ENCODE data around the gene UBE2O.

Gene UBE2O

GRCh38 chr17:76451506-76451905, 1.4 kb downstream of the UBE2O start:
- H3K36me3 ChIP-seq (ENCODE audit: control insufficient read depth, insufficient read depth, low read length): no peaks in the 10 kb centered on the region
- no peak for DNase-seq
- peaks cover 19% of the 10 kb centered on the region for H3K4me1 ChIP-seq (ENCODE audit: control insufficient read depth, insufficient read depth, low read length, poor library complexity, severe bottlenecking)
- no peak overlapping the region for H3K27ac ChIP-seq (ENCODE audit: insufficient read depth, low read length, poor library complexity, severe bottlenecking)
- no peaks in the 10 kb centered on the region for H3K9me3 ChIP-seq (ENCODE audit: control insufficient read depth, low read length)
- H3K27me3 ChIP-seq (replicated peaks; ENCODE audit: control insufficient read depth, insufficient read depth, low read length, poor library complexity, severe bottlenecking): no peaks in the 10 kb centered on the region
- H3K4me3 ChIP-seq (ENCODE audit: insufficient read depth, low read depth, low read length, poor library complexity, severe bottlenecking): no peak overlapping the region

GRCh38 chr17:76449126-76449525, 3.8 kb downstream of the UBE2O start:
- Histone ChIP-seq H3K4me3 (ENCODE audit: insufficient read depth, low read depth, low read length, poor library complexity, severe bottlenecking) (no peak overlapping the region), H3K4me1 (ENCODE audit: control insufficient read depth, insufficient read depth, low read length, poor library complexity, severe bottlenecking) (peaks cover 19% of the 10 kb centered on the region), H3K27me3 (replicated peaks; ENCODE audit: control insufficient read depth, insufficient read depth, low read length, poor library complexity, severe bottlenecking) (no peaks in the 10 kb centered on the region), H3K36me3 (ENCODE audit: control insufficient read depth, insufficient read depth, low read length) (no peaks in the 10 kb centered on the region), H3K27ac (ENCODE audit: insufficient read depth, low read length, poor library complexity, severe bottlenecking) (no peak overlapping the region), H3K9me3 (ENCODE audit: control insufficient read depth, low read length) (no peaks in the 10 kb centered on the region)
- DNase-seq: no peak

DNA sequence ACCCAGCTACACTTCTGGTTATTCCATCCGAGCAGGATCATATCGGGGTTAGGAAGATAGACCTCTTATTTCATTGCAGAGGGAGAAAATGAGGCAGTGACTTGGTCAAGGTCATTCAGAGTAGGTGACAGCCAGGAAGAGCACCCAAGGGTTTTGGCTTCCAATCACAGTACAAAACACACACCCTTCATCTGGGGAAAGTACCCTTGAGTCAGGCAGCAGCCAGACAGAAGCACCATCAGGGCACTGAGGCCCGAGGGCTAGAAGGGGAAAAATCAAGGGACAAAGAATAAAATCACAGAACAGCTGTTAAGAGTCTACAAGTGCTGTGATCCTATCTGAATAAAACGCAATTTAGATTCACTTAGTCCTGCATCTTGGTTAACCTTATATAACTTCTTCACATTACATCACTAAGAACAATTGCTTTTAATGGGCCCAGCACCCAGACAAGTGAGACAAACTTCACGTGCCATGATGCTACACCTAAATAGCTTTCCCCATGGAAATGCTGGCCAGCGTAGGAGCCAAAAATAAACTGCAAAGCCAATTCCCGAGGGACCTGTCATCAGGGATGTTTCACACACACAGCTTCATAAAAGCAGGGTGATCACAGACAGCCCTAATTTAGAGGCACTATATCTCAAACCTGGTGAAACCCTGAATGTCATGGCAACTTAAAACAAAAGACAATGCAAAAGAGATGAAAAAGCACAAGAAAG, 4.9 kb downstream of the UBE2O start:
- peaks cover 19% of the 10 kb centered on the region for H3K4me1 ChIP-seq (ENCODE audit: control insufficient read depth, insufficient read depth, low read length, poor library complexity, severe bottlenecking)
- H3K4me3 ChIP-seq (ENCODE audit: insufficient read depth, low read depth, low read length, poor library complexity, severe bottlenecking): no peak overlapping the region
- no peak for DNase-seq
- H3K27ac ChIP-seq (ENCODE audit: insufficient read depth, low read length, poor library complexity, severe bottlenecking): no peak overlapping the region
- H3K27me3 ChIP-seq (replicated peaks; ENCODE audit: control insufficient read depth, insufficient read depth, low read length, poor library complexity, severe bottlenecking): no peaks in the 10 kb centered on the region
- no peaks in the 10 kb centered on the region for H3K36me3 ChIP-seq (ENCODE audit: control insufficient read depth, insufficient read depth, low read length)
- H3K9me3 ChIP-seq (ENCODE audit: control insufficient read depth, low read length): no peaks in the 10 kb centered on the region

DNA sequence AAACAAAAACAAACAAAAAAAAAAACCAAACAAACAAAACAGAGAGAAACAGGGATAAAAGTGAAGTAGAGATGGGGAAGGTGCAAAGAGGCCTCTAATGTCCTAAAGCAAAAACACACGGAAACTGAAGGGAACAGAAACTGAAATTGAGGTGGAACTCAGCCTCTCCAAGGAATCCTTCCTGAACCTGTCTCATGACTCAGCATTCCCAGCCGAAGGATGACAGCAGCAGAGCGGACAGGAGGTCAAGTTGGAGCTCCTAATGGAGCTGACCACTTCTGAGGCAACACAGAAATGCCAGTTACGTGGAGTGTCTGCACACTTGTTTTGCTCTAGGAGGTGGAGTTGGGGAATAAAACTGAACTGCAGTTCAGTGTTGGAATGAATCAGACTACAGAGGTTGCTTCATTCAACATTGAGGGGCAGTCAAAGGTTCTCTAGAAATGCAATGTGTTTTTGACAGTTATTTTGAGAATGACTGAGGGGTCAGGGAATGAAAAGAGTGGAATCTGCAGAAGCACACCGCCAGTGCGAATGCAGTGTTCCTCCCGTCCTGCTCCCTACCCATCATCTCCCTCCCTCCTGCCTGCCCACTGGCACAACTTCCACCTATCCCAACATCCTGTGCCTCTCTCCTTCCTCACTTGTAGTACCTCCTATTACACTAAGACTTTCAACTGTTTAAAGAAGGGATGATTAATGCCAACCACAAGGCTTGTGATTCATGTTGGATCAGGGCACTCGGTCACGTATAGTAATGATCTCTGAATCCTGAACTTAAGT, 6.3 kb downstream of the UBE2O start:
- Histone ChIP-seq H3K36me3 (ENCODE audit: control insufficient read depth, insufficient read depth, low read length) (no peaks in the 10 kb centered on the region), H3K27me3 (replicated peaks; ENCODE audit: control insufficient read depth, insufficient read depth, low read length, poor library complexity, severe bottlenecking) (no peaks in the 10 kb centered on the region), H3K9me3 (ENCODE audit: control insufficient read depth, low read length) (no peaks in the 10 kb centered on the region), H3K4me1 (ENCODE audit: control insufficient read depth, insufficient read depth, low read length, poor library complexity, severe bottlenecking) (peaks cover 9% of the 10 kb centered on the region), H3K27ac (ENCODE audit: insufficient read depth, low read length, poor library complexity, severe bottlenecking) (no peak overlapping the region), H3K4me3 (ENCODE audit: insufficient read depth, low read depth, low read length, poor library complexity, severe bottlenecking) (no peak overlapping the region)
- no peak for DNase-seq

DNA sequence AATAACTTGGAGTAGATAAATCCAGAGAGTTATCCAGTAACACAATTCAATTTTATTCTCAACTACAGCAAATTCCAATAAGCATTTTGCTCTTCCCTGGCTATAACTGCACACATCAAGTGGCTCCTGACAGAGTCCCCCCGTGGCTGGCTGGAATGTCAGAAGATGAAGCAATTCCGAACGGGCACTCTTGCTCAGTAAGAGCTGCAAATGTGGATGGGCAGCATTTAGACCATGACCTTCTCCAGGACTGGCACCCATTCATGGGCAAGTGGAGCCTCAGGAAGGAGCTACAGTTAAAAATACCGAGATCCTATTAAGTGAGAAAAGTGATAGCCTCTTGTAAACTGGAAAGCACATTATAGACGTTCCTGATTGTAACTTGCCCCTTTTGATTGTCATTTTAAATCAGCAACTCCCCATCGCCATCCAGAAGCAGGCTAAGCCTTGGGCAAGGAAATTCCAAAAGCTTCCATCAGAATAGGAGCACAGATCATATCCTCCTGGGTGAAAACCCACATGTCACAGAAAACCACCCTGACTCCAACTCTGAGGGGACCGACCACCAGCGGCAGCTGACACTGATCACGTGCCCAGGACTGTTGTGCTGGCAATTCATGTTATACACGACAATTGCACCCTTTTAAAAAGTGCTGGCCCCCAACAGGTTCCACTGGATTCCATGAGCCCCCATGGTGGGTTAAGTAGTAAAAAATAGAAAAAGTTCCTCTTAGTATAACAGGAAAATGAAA, 7.1 kb downstream of the UBE2O start:
- no peaks in the 10 kb centered on the region for H3K27me3 ChIP-seq (replicated peaks; ENCODE audit: control insufficient read depth, insufficient read depth, low read length, poor library complexity, severe bottlenecking)
- no peaks in the 10 kb centered on the region for H3K36me3 ChIP-seq (ENCODE audit: control insufficient read depth, insufficient read depth, low read length)
- no peak overlapping the region for H3K4me3 ChIP-seq (ENCODE audit: insufficient read depth, low read depth, low read length, poor library complexity, severe bottlenecking)
- H3K27ac ChIP-seq (ENCODE audit: insufficient read depth, low read length, poor library complexity, severe bottlenecking): no peak overlapping the region
- DNase-seq: no peak
- peaks cover 1% of the 10 kb centered on the region for H3K4me1 ChIP-seq (ENCODE audit: control insufficient read depth, insufficient read depth, low read length, poor library complexity, severe bottlenecking)
- H3K9me3 ChIP-seq (ENCODE audit: control insufficient read depth, low read length): no peaks in the 10 kb centered on the region

DNA sequence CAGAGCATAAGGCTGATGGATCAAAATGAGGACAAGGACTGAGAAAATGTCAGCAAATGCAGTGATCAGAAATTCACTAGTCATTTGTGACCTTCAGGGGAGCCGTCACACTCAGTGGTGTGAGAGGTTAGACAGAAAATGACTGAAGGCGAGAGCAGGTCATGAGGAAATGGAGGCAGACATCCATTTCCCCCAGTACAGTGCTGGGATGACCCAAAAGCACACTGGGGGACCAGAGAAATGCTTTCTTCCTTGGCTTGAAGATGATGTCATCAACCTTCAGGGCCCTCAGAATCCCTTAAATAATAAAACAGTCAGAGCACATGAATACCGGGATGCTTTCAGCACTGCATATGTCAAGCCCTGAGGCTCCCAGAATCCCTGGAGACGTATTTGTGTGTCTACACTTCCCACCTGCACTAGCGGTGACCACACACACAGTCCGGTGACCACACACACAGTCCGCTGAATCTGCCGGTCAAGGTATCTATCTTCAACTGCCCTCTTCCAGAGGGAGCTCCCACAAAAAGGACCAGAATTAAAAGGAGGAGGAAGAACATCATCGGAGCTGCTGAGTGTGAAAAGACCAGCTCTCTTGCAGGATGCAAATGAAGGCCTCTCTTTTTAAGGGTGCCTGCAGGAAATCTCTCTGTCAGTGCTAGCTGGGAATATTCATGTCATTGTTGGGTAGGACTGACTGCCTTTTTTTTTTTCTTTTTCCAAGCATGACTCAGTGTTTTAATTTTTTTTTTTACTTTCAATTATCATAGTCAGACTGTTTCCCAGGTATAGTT, 8.2 kb downstream of the UBE2O start:
- no peaks in the 10 kb centered on the region for H3K27me3 ChIP-seq (replicated peaks; ENCODE audit: control insufficient read depth, insufficient read depth, low read length, poor library complexity, severe bottlenecking)
- H3K36me3 ChIP-seq (ENCODE audit: control insufficient read depth, insufficient read depth, low read length): no peaks in the 10 kb centered on the region
- H3K27ac ChIP-seq (ENCODE audit: insufficient read depth, low read length, poor library complexity, severe bottlenecking): no peak overlapping the region
- no peak for DNase-seq
- H3K9me3 ChIP-seq (ENCODE audit: control insufficient read depth, low read length): no peaks in the 10 kb centered on the region
- no peaks in the 10 kb centered on the region for H3K4me1 ChIP-seq (ENCODE audit: control insufficient read depth, insufficient read depth, low read length, poor library complexity, severe bottlenecking)
- H3K4me3 ChIP-seq (ENCODE audit: insufficient read depth, low read depth, low read length, poor library complexity, severe bottlenecking): no peak overlapping the region

DNA sequence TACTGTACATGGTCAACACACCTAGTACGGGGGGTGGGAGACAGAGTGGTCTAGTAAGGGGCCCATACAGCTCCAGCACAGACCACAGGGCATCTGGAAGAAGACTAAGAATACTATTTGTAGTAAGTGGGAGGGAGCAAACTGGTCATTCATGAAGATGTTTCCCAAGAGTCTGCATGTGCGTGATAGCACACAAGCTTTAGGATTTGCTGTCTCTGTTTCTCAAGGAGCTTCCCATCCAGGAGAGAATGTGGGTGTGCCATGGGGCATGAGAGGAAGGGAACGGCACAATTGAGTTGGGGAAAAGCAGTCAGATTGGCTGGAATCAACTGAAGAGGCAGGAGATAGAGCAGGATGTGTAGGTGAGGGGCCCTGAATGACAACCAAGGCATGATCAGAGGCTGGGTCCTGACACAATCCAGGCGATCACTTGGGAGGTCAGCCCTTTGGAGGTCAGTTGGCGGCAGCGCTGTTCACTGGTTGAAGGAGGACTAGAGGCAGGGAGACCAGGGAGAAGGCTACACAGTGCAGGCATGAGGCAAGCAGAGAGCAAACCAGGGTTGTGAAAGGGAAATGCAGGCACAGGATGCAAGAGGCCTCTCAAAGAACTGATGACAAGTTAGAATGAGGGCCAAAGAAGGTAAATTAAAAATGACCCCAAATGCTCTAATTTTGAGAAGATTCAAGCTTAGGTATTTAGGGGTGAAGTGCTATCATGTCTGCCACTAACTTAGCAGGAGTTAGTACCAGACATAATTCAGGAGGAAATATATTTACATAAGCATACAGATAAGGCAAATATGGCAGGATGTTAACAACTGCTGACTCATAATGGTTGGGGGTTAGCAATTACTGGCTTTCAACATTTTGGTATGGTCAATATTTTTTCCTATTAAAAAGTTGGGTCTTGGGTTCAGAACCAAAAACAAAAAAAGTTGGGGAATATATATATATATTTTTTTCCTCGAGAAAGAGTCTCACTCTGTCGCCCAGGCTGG, 10.3 kb downstream of the UBE2O start:
- H3K9me3 ChIP-seq (ENCODE audit: control insufficient read depth, low read length): no peaks in the 10 kb centered on the region
- H3K4me3 ChIP-seq (ENCODE audit: insufficient read depth, low read depth, low read length, poor library complexity, severe bottlenecking): no peak overlapping the region
- no peak for DNase-seq
- H3K27me3 ChIP-seq (replicated peaks; ENCODE audit: control insufficient read depth, insufficient read depth, low read length, poor library complexity, severe bottlenecking): no peaks in the 10 kb centered on the region
- H3K36me3 ChIP-seq (ENCODE audit: control insufficient read depth, insufficient read depth, low read length): no peaks in the 10 kb centered on the region
- no peaks in the 10 kb centered on the region for H3K4me1 ChIP-seq (ENCODE audit: control insufficient read depth, insufficient read depth, low read length, poor library complexity, severe bottlenecking)
- H3K27ac ChIP-seq (ENCODE audit: insufficient read depth, low read length, poor library complexity, severe bottlenecking): no peak overlapping the region

DNA sequence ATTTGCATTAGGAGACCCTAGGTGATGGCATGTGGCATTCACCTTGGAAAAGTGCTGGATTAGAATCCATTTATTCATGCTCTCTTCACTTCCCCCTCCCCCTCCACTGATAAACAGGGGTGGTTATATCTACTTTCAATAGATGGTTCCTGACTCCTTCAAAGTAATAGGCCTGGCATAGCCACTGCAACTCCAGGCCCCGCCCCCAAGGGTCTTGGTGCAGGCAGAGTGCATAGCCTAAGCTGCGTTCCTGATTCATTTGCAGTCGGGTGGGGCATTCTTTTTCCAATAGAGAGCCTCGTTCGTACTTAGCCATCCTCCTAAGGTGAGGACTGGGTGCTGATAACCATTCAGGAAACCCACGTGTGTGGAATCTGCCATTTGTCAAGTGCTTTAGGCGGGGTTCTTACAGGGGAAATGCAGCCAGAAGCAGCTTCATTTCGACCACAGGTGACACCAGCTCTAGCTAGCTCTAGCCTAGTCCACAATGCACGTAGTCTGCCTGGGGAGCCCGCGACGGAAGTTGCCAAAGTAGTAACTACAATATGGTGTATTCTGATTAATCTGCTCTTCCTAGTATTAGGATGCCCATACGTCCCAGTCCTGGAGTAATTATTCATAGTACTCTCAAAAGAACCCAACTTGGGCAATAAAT, 11.1 kb downstream of the UBE2O start:
- Histone ChIP-seq H3K27me3 (replicated peaks; ENCODE audit: control insufficient read depth, insufficient read depth, low read length, poor library complexity, severe bottlenecking) (no peaks in the 10 kb centered on the region), H3K9me3 (ENCODE audit: control insufficient read depth, low read length) (no peaks in the 10 kb centered on the region), H3K27ac (ENCODE audit: insufficient read depth, low read length, poor library complexity, severe bottlenecking) (no peak overlapping the region), H3K4me1 (ENCODE audit: control insufficient read depth, insufficient read depth, low read length, poor library complexity, severe bottlenecking) (no peaks in the 10 kb centered on the region), H3K4me3 (ENCODE audit: insufficient read depth, low read depth, low read length, poor library complexity, severe bottlenecking) (no peak overlapping the region), H3K36me3 (ENCODE audit: control insufficient read depth, insufficient read depth, low read length) (no peaks in the 10 kb centered on the region)
- DNase-seq: no peak

Data from effector memory CD4-positive, alpha-beta T cell (primary cell).